GM12878 (cell line): ENCODE measurements around the gene NUDCD3. TPM values are rescaled to one million over a fixed set of nuclear protein-coding genes. Genes with fewer than 3 reads are reported as not detected.

Source experiments
- ATAC-seq: fragments of 200-7000 bp; cut with Tn5 transposase; 3 replicates; pipeline ENCODE4 v1.9.1; 2020; ENCODE audit warnings: mild to moderate bottlenecking, moderate library complexity
- BruUV-seq: library from RNA; stranded (reverse); fragments of 400-500 nt; replicated peaks from 2 replicates; lab custom pipeline; 2021; lab: Mats Ljungman, UMichigan
- CTCF ChIA-PET: fragments of 300-600 bp; sonication (Branson Sonifier 250); formaldehyde crosslinking; extraction: SDS; loops from one replicate; lab custom pipeline; 2021; ENCODE audit warnings: inconsistent platforms; lab: Yijun Ruan, JAX
- POLR2A ChIA-PET: fragments of 350-600 bp; formaldehyde crosslinking; extraction: SDS; loops from one replicate; lab custom pipeline; 2021; ENCODE audit warnings: inconsistent platforms; lab: Charles Lee
- RAD21 ChIA-PET: fragments of 300-600 bp; sonication (Branson Sonifier 250); formaldehyde crosslinking; loops from one replicate; lab custom pipeline; 2023; ENCODE audit warnings: antibody characterized with exemption; ENCODE audit not compliant: unreplicated experiment; lab: Charles Lee
- SMC1A ChIA-PET: fragments of 300-600 bp; sonication (Branson Sonifier 250); formaldehyde crosslinking; loops from one replicate; lab custom pipeline; 2023; ENCODE audit not compliant: unreplicated experiment, uncharacterized antibody; lab: Charles Lee
- DNase-seq: peaks from one replicate; pipeline ENCODE4 v3.0.0-alpha.2; 2011; ENCODE audit warnings: low read depth, low spot score
- FAIRE-seq: peaks from 3 replicates; lab custom pipeline; 2011; peaks lifted over from hg19 to GRCh38; lab: Jason Lieb, UNC
- H2AFZ ChIP-seq: 2 replicates; pipeline ENCODE4 v1.6.0; 2011; ENCODE audit warnings: low read depth, low read length, control low read depth; ENCODE audit not compliant: control insufficient read depth
- H3K27ac ChIP-seq: 2 replicates; pipeline ENCODE4 v1.5.1; 2011; ENCODE audit warnings: control low read depth; ENCODE audit not compliant: control insufficient read depth, insufficient read depth
- H3K27me3 ChIP-seq, 2 experiments: replicated peaks in 1 of 2; 2 replicates each; pipeline versions ENCODE4 v1.6.0 to v1.6.1; 2011; ENCODE audit warnings: low read length in 1 of 2; ENCODE audit not compliant: control insufficient read depth in 2 of 2, insufficient read depth in 2 of 2
- H3K36me3 ChIP-seq, 2 experiments: 2 replicates each; pipeline ENCODE4 v1.5.1; 2011; ENCODE audit warnings: low read length in 1 of 2; ENCODE audit not compliant: control insufficient read depth in 2 of 2, insufficient read depth in 2 of 2
- H3K4me1 ChIP-seq: 2 replicates; pipeline ENCODE4 v1.6.1; 2011; ENCODE audit warnings: mild to moderate bottlenecking, low read length, moderate library complexity, mixed read lengths; ENCODE audit not compliant: control insufficient read depth, insufficient read depth
- H3K4me2 ChIP-seq: 2 replicates; pipeline ENCODE4 v1.6.0; 2011; ENCODE audit warnings: control low read depth; ENCODE audit not compliant: control insufficient read depth, insufficient read depth
- H3K4me3 ChIP-seq: fragments of 200-600 bp; sonication (generic); 2 replicates; pipeline ENCODE4 v1.5.1; 2016
- H3K79me2 ChIP-seq: 2 replicates; pipeline ENCODE4 v1.6.0; 2011; ENCODE audit warnings: low read length; ENCODE audit not compliant: control insufficient read depth, insufficient read depth
- H3K9ac ChIP-seq: 2 replicates; pipeline ENCODE4 v1.8.0; 2011; ENCODE audit warnings: low read length, control low read depth, mixed read lengths; ENCODE audit not compliant: control insufficient read depth, insufficient read depth
- H3K9me3 ChIP-seq: replicated peaks from 3 replicates; pipeline ENCODE4 v1.5.1; 2011; ENCODE audit warnings: mild to moderate bottlenecking, low read length; ENCODE audit not compliant: control insufficient read depth, insufficient read depth
- H4K20me1 ChIP-seq: 2 replicates; pipeline ENCODE4 v1.6.0; 2011; ENCODE audit not compliant: control insufficient read depth, insufficient read depth
- BACH1 ChIP-seq: fragments of 450-650 bp; IDR thresholded peaks from 2 replicates; pipeline ENCODE4 v1.6.1; 2017; ENCODE audit warnings: mild to moderate bottlenecking, borderline replicate concordance
- CTCF ChIP-seq, 3 experiments: IDR thresholded peaks in 2 of 3; conservative IDR thresholded peaks in 1 of 3; 2 replicates each; pipeline ENCODE4 v1.5.1; 2011; ENCODE audit warnings: low read depth in 3 of 3, low read length in 3 of 3, mild to moderate bottlenecking in 3 of 3, control low read depth in 2 of 3, moderate library complexity in 2 of 3, inconsistent platforms in 1 of 3, mixed read lengths in 1 of 3; ENCODE audit not compliant: control insufficient read depth in 2 of 3, insufficient read depth in 1 of 3; ENCODE audit errors: extremely low read depth in 1 of 3
- GABPA ChIP-seq: IDR thresholded peaks from 2 replicates; pipeline ENCODE4 v1.6.1; 2014; ENCODE audit warnings: antibody characterized with exemption, low read depth, mild to moderate bottlenecking, inconsistent platforms
- MTA3 ChIP-seq: IDR thresholded peaks from 2 replicates; pipeline ENCODE4 v1.6.1; 2012; ENCODE audit warnings: low read length, inconsistent platforms, borderline replicate concordance
- NFXL1 ChIP-seq: fragments of 450-650 bp; IDR thresholded peaks from 2 replicates; pipeline ENCODE4 v1.6.1; 2017; ENCODE audit warnings: antibody characterized with exemption, mild to moderate bottlenecking, borderline replicate concordance
- NFYB ChIP-seq: IDR thresholded peaks from 2 replicates; pipeline ENCODE4 v1.6.1; 2011; ENCODE audit warnings: low read depth, mild to moderate bottlenecking, low read length, improper control_type of control experiment, moderate library complexity; ENCODE audit not compliant: insufficient read depth
- PKNOX1 ChIP-seq: fragments of 450-650 bp; IDR thresholded peaks from 2 replicates; pipeline ENCODE4 v1.6.1; 2016; ENCODE audit warnings: mild to moderate bottlenecking
- RCOR1 ChIP-seq: conservative IDR thresholded peaks from 2 replicates; pipeline ENCODE4 v1.6.1; 2012; ENCODE audit warnings: low read depth, low read length, improper control_type of control experiment
- REST ChIP-seq: IDR thresholded peaks from 2 replicates; pipeline ENCODE4 v1.6.1; 2012; ENCODE audit warnings: mild to moderate bottlenecking, low read depth, low read length
- SMAD5 ChIP-seq: IDR thresholded peaks from 2 replicates; pipeline ENCODE4 v1.6.1; 2016; ENCODE audit warnings: antibody characterized with exemption, low read depth
- STAT3 ChIP-seq: IDR thresholded peaks from 2 replicates; pipeline ENCODE4 v1.6.1; 2011; ENCODE audit warnings: low read depth, low read length, improper control_type of control experiment
- TCF12 ChIP-seq: IDR thresholded peaks from 2 replicates; pipeline ENCODE4 v1.6.1; 2011; ENCODE audit warnings: low read depth, mild to moderate bottlenecking, low read length
- TCF3 ChIP-seq: IDR thresholded peaks from 2 replicates; pipeline ENCODE4 v1.6.1; 2012; ENCODE audit warnings: low read depth, mild to moderate bottlenecking, low read length, borderline replicate concordance; ENCODE audit not compliant: insufficient read depth
- ZNF24 ChIP-seq: fragments of 450-650 bp; IDR thresholded peaks from 2 replicates; pipeline ENCODE4 v1.6.1; 2017; ENCODE audit warnings: antibody characterized with exemption, mild to moderate bottlenecking
- WGBS: methylation state at CpG from one replicate; pipeline ENCODE4 v1.1.6; 2016; ENCODE audit warnings: low lambda C conversion rate; ENCODE audit not compliant: insufficient replicate concordance, insufficient coverage; ENCODE audit errors: missing lambda C conversion rate; 5-methylcytosine and 5-hydroxymethylcytosine counted together
- in situ Hi-C: fragments of 300-500 bp; cut with MboI; formaldehyde crosslinking; loops from 9 replicates; pipeline ENCODE4 v1.14.3; 2018; ENCODE audit warnings: mixed read lengths
- intact Hi-C: fragments of 100-400 bp; cut with micrococcal nuclease; formaldehyde crosslinking; loops from one replicate; pipeline ENCODE4 v1.14.2; 2022; ENCODE audit not compliant: unreplicated experiment
- polyA plus RNA-seq, 11 experiments: library from polyadenylated mRNA; depleted of rRNA in 4 of 11; unstranded in 6 of 11; stranded (reverse) in 5 of 11; fragments of >200 nt; fragmentation: Nextera tagmentation in 4 of 11; fragmentation: Illumina TruSeq in 1 of 11; extraction: Ambion mirVana in 4 of 11; extraction: Trizol in 1 of 11; gene quantifications; 1 replicate in 1 of 11; 2 replicates in 10 of 11; pipeline versions ENCODE4 v1.2.1 to v1.2.3, GENCODE V29; 2011 to 2016; ENCODE audit warnings: inconsistent platforms in 2 of 11, missing spikeins in 2 of 11, low read depth in 1 of 11
- total RNA-seq, 4 experiments: library from RNA; depleted of rRNA in 3 of 4; stranded (reverse); fragments of >200 nt in 3 of 4; fragmentation: Illumina TruSeq in 1 of 4; extraction: Trizol in 1 of 4; gene quantifications; 2 replicates each; pipeline versions ENCODE4 v1.2.1 to v1.2.3, GENCODE V29; 2013 to 2021

NUDCD3 gene
- total and polyA plus RNA-seq, 10 of the 15 experiments (the other 5 are each of a cell fraction or from before 2014, with no cell fraction given), result 25.0 to 89.8 (median 46.4) TPM

- TF ChIP-seq REST (no peak), CTCF (IDR thresholded peaks at IDR 0.05 in 2 of 3, conservative IDR thresholded peaks at IDR 0.05 in 1 of 3; ENCODE audit: control insufficient read depth in 2 of 3, extremely low read depth in 1 of 3, insufficient read depth in 1 of 3, low read depth in 3 of 3, low read length in 3 of 3) (no peak), ZNF24 (no peak)
Measured at GRCh38 chr7:44383566-44383965, 106.9 kb downstream of the NUDCD3 start (continued).

- Histone ChIP-seq H3K4me1 (peaks cover 8% of the 10 kb centered on the region), H2AFZ (no peak overlapping the region), H3K79me2 (no peaks in the 10 kb centered on the region), H3K4me3 (no peak overlapping the region), H4K20me1 (no peaks in the 10 kb centered on the region), H3K4me2 (no peak overlapping the region), H3K27me3 (no peaks in the 10 kb centered on the region), H3K9me3 (no peaks in the 10 kb centered on the region), H3K27ac (no peak overlapping the region), H3K9ac (no peak overlapping the region), H3K36me3 (peaks cover 2 to 10% of the 10 kb centered on the region in 2 experiments)
- WGBS, result 83% methylated on average over 13 of the region's 13 CpGs
- CTCF ChIA-PET, result interaction anchor here (0.6 kb wide), 1 partner anchor 46 kb away, joined by 3 read pairs; no protein-coding TSS in a partner anchor
- ATAC-seq (no peak), FAIRE-seq (no peak), DNase-seq (no peak)
- SMC1A ChIA-PET, result no interaction called here
- in situ Hi-C loops (no loop called here), intact Hi-C loops (no loop called here)
- no TSS peak for BruUV-seq
- POLR2A ChIA-PET, result no interaction called here
- RAD21 ChIA-PET, result no interaction called here
- no peak for TF ChIP-seq BACH1
- TF ChIP-seq NFYB, result no peak
- TF ChIP-seq PKNOX1, result no peak
- TF ChIP-seq TCF3, result no peak
- TF ChIP-seq SMAD5, result no peak
- no peak for TF ChIP-seq STAT3
- TF ChIP-seq MTA3, result no peak
- TF ChIP-seq GABPA, result no peak
- no peak for TF ChIP-seq NFXL1
- no peak for TF ChIP-seq TCF12
- no peak for TF ChIP-seq RCOR1
Measured at GRCh38 chr7:44382459-44383265, 107.8 kb downstream of the NUDCD3 start.
